Measurements from ENCODE around the gene ZNF18.
"Not testable (repeated sequence)": the region's sequence is repeated elsewhere in the genome, so short reads cannot be mapped to it uniquely, and the experiment has no call there.

The ZNF18 gene

DNA sequence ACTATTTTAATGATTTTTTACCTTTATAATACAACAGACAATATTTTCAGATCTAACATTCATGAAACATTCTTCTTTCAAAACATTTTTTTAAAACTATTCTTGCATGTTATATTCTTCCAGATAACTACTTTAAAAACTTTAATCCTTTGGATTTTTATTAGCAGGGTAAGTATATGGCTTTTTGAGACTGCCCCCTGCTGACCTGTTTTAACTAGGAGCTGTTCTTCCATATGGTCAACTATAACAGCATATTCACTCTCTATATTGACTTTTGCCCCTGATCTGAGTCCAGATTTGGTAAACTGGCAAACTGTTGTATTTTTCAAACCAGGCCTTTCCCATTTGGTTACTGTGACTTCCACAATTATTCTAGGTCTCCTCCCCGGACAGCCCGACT, 16.5 kb downstream of the ZNF18 start:
- DNase-seq = no peak

DNA sequence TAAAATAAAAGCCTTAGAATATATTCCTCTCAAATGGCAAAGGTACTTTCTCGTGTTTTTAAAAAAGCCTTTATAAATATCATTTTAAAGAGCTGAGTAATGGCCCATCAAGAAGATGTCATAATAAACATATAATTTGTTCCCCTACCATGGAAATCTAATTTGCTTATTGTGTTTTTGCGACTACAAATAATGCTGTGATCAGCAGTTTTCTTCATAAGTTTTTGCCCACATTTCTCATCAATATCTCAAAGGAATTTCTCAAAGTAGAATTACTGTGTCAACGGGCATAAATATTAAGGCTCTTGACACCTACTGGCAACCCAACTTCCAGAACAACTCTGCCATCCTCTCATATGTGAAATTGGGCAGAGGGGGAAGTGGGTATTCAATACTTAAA, 17.5 kb downstream of the ZNF18 start:
- DNase-seq = no peak

DNA sequence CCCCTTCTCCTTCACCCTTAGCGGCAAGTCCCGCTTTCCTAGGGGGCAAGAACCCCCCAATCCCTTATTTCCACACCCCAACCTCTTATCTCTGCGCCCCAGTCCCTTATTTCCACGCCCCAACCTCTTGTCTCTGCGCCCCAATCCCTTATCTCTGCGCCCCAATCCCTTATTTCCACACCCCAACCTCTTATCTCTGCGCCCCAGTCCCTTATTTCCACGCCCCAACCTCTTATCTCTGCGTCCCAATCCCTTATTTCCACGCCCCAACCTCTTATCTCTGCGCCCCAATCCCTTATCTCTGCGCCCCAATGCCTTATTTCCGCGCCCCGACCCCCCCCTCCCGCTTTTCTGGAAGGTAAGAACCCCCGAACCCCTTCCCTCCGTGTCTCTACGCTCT, 24.5 kb downstream of the ZNF18 start:
- not testable (repeated sequence) for DNase-seq

- DNase-seq = no peak
These were observed 27.7 kb downstream of the ZNF18 start for GRCh38 chr17:11969565-11969964.

DNA sequence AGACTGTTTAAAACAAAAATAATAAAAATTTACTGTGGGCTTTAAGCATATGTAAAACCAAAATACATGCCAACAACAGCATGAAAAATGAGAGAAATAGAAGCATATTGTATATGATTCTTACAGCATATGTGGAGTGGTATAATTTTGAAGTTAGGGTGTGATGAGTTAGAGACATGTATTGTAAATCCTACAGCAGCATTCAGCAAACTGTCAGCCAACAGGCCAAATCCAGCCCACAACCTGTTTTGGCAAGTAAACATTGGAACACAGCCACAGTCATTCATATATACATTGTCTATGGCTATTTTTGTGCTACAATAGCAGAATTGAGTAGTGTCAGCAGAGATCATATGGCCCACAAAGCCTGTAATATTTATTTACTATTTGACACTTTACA, 42.3 kb downstream of the ZNF18 start:
- no peak for DNase-seq

DNA sequence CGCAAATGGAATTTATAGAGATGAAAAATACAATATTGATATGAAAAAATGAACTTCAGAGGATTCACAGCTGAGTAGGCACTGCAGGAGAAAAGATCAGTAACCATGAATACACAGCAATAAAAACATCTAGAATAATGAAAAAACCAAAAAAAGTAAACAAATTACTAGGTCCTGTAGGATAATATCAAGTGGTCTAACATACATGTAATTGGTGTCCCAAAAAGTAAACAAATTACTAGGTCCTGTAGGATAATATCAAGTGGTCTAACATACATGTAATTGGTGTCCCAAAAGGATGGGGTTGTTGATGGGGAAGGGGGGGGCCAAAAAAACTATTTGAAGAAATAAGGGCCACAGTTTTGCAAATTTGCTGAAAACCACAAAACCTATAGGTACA, 43.4 kb downstream of the ZNF18 start:
- DNase-seq = no peak

DNA sequence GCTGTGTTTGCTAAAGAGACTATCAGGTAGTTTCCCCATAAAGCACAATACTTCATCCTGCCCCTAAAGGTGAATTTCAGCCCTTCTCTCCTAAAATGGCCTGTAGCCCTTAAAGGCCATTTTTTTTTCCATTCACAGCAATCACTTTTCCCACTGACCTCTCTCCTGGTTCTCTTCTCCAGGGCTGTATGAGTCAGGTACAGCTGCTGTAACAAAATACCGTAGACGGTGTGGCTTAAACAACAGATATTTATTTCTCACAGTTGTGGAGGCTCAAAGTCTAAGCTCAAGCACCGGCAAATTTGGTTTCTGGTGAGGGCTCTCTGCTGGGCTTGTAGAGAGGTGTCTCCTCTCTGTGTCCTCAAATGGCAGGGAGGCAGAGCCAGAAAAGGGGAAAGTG, 44.7 kb downstream of the ZNF18 start:
- DNase-seq = no peak

GRCh38 chr17:11950771-11951519, 46.3 kb downstream of the ZNF18 start:
- no peak for DNase-seq

GRCh38 chr17:11949571-11949970, 47.7 kb downstream of the ZNF18 start:
- DNase-seq = not testable (repeated sequence)

GRCh38 chr17:11948789-11949188, 48.5 kb downstream of the ZNF18 start:
- DNase-seq = no peak

GRCh38 chr17:11944587-11944986, 52.7 kb downstream of the ZNF18 start:
- DNase-seq = no peak

DNA sequence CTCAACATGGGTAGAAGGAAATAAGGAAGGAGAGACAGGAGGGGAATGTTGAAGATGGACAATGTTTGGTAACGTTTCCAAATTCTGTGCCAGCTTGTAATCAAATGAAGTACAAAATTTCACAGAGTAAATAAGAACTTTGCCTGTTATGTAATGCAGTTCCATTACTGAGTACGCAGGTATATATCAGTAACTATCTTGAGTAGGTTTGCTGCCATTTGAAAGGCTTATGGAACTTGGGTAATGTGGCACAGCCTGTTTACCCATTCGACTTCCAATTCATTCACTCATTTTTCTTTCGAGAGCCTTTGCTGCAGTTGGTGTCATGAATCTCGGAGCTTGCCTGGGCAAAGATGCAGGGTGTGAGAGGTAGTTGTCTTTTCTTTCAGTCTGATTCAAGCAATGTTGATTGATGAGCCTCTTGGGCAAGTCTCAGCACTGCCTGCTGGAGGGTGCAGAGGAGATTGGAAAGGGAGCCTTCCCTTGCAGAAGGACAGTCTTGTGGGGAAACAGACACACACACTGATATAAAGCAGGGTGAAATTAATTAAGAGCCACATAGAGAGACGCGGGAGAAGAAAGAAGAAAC, 53.4 kb downstream of the ZNF18 start:
- no peak for DNase-seq

DNA sequence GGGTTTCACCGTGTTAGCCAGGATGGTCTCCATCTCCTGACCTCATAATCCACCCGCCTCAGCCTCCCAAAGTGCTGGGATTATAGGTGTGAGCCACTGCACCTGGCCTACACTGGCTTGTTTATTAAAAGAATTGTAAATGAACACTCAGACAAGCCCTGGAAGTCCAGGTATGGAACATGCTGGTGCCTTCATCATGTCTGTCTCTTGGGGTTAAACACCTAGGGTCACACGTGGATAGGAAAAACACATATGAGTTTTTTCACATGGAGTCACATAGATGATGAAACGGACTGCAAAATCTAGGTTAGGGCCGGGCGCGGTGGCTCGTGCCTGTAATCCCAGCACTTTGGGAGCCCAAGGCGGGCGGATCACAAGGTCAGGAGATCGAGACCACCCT, 54.2 kb downstream of the ZNF18 start:
- DNase-seq = not testable (repeated sequence)

DNA sequence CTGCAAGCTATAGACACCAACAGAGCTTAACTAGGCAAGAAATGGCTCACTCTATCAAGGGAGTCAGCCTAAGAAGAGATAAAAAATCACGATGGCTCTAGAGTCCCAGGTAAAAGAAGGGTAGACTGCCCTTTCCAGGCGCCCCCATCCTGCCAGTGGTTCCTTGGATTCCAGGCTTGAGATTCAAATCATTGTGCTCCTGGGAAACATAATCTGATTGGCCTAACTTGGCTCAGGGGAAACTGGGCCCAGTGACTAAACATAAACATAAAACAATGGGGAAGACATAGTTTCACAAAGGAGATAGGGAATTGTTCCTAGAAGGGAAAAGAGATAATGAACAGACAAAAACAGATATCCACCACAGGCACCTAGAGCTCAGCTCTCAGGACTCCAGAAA, 56.4 kb downstream of the ZNF18 start:
- DNase-seq = no peak

- DNase-seq = no peak
These were observed 61.4 kb downstream of the ZNF18 start for GRCh38 chr17:11935734-11936406.

DNA sequence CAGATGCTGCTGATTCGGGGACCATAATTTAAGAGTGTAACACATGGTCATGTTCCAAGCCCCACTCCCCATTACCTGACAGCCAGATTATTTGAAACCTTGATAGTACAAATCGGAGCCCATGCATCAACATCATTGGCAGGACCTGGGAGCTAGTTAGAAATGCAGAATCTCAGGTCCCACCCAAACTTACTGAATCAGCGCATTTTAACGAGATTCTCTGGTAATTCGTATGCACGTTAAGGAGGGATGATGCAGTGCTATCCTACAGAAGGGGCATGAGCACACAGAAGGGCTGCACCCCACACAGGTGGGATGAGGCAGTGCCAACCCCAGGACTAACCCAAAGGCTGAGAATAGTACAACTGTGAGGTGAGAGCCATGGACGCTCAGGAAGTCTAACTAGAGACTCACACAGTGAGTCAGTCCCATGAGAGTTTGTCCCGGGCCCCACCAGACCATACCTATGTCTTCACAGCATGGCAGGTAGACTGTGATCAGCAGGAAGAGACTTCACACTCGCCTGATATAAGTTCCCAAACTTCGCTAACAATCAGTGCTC, 64.9 kb downstream of the ZNF18 start:
- DNase-seq = no peak

DNA sequence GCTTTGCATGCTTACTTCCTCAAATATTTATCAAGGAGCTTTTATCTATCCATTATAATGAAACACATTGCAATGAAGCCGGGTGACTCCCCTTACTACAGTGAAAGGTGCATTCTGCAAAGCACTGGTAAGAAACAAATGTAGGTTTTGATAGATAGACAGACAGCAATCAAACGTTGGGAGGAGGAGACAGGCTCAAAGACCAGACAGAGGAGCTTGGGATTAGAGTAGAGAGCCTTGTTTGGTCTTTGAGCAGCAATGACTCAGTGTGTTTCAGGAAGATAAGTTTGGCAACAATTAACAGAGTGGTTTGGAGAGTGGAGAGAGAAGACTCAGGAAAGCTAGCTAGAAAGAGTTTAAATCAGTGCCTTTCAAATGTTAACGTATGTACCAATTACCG, 68.8 kb downstream of the ZNF18 start:
- no peak for DNase-seq
